IPS-18a (cell line): Measurements from ENCODE around the gene OSM.

Experiments
- H3K27ac ChIP-seq: one replicate; pipeline ENCODE4 v1.5.1; 2013; ENCODE audit warnings: low read length
- H3K27me3 ChIP-seq: one replicate; pipeline ENCODE4 v1.6.1; 2013; ENCODE audit warnings: mild to moderate bottlenecking, low read length; ENCODE audit not compliant: control insufficient read depth, insufficient read depth
- H3K36me3 ChIP-seq: one replicate; pipeline ENCODE4 v1.6.1; 2013; ENCODE audit warnings: low read depth, low read length; ENCODE audit not compliant: control insufficient read depth
- H3K4me1 ChIP-seq: one replicate; pipeline ENCODE4 v1.6.1; 2013; ENCODE audit warnings: low read depth, low read length; ENCODE audit not compliant: control insufficient read depth
- H3K4me3 ChIP-seq: one replicate; pipeline ENCODE4 v1.5.1; 2013; ENCODE audit warnings: low read length
- H3K9ac ChIP-seq: one replicate; pipeline ENCODE4 v1.6.1; 2013; ENCODE audit warnings: mild to moderate bottlenecking, low read length, moderate library complexity
- H3K9me3 ChIP-seq: one replicate; pipeline ENCODE4 v1.6.1; 2013; ENCODE audit warnings: low read depth, low read length; ENCODE audit not compliant: control insufficient read depth

Gene OSM

DNA sequence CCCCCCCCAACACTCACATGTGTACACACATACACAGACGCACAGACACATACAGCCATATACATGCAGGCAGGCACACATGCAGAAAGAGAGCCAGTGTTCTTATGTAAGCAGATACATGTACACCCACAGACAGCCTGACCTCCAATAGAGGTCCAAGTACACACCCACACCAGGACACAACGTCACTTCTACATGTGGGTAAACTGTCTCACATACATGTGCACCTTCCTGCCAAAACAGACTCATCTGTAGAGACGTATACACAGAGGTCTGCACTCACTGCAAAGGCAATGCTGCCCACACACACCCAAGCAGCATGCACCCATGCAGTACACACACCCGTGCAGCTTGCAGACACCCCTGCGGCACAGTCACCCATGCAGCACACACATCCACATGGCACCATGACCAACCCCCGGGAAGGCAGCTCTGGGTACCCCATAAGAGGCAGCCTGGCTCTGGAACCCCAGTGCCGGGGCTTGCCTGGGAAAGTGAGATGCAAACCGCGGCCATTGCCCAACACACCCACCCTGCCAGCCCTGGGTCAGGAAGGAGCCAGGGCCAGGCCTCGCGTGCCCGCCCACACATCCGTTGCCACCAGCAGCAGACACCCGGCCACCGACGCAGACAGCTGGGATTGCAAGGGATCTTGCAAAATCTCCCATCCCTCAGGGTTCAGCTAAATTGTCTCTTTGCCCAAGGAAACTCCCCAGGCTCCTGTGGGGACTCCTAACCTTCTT, 12.6 kb upstream of the OSM start:
- H3K4me3 ChIP-seq: no peak overlapping the region
- H3K36me3 ChIP-seq: no peaks in the 10 kb centered on the region
- no peaks in the 10 kb centered on the region for H3K27me3 ChIP-seq
- no peaks in the 10 kb centered on the region for H3K4me1 ChIP-seq
- no peak overlapping the region for H3K27ac ChIP-seq
- H3K9ac ChIP-seq: no peak overlapping the region
- H3K9me3 ChIP-seq: no peaks in the 10 kb centered on the region

- Histone ChIP-seq H3K9ac (no peak overlapping the region), H3K27me3 (no peaks in the 10 kb centered on the region), H3K4me1 (no peaks in the 10 kb centered on the region), H3K36me3 (no peaks in the 10 kb centered on the region), H3K4me3 (no peak overlapping the region), H3K27ac (no peak overlapping the region), H3K9me3 (no peaks in the 10 kb centered on the region)
Observed at GRCh38 chr22:30277547-30278344, 11.1 kb upstream of the OSM start.

DNA sequence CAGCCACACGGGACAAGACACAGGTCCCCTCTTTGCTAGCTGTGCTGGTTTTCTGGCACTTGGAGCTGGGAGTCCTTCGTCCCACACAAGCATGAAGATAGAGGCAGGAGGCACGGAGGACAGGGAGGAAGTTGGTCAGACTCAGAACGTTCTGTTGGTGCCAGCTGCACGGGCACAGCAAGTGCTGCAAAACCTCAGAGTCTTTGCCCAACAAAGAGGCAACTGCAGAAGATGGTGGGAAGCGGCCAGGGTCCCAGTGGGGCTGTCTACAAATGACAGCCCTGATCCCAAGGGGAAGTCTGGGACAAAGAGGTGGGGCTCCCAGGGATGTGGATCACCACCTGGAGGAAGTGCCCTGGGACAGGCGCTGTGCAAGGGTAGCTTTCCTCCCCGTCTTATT, 9.4 kb upstream of the OSM start:
- no peak overlapping the region for H3K27ac ChIP-seq
- no peaks in the 10 kb centered on the region for H3K36me3 ChIP-seq
- no peaks in the 10 kb centered on the region for H3K4me1 ChIP-seq
- H3K9ac ChIP-seq: no peak overlapping the region
- H3K9me3 ChIP-seq: no peaks in the 10 kb centered on the region
- H3K27me3 ChIP-seq: no peaks in the 10 kb centered on the region
- H3K4me3 ChIP-seq: no peak overlapping the region

DNA sequence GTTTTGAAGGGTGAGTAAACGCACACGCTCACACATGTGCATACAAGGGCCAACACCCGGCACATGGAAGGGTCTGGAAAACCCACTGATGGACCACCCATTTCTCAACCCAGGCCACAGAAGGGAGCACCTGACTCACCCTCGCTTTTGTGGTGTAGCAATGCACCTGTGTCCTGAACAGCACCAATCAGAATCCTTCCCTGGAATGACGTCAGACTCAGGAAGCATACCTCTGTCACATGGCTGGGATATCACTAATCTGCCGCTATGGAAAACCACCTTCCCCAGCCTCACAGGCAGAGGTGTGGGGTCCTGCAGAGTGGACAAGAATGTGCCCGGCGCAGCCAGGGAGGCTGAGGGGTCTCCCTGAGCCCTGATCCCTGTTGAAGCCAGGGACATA, 9.0 kb upstream of the OSM start:
- Histone ChIP-seq H3K4me1 (no peaks in the 10 kb centered on the region), H3K36me3 (no peaks in the 10 kb centered on the region), H3K27ac (no peak overlapping the region), H3K4me3 (no peak overlapping the region), H3K9me3 (no peaks in the 10 kb centered on the region), H3K9ac (no peak overlapping the region), H3K27me3 (no peaks in the 10 kb centered on the region)

DNA sequence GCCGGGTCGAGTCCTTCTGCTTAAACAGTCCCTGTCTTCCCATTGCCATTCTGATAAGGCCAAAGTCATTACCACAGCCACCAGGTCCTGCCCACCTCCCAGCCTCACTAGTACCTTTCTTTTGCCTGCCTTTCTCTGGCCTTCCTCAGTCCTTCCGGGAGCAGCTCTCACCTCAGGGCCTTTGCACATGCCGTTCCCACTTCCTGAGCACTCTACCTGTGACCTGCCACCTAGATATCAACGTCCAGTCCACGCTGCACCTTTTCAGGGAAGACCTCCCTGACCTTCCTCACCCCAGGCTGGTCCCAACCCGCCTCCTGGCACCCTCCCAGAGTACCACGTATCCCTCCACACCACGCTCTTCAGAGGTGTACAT, 7.8 kb upstream of the OSM start:
- H3K9me3 ChIP-seq: no peaks in the 10 kb centered on the region
- no peak overlapping the region for H3K9ac ChIP-seq
- H3K4me1 ChIP-seq: no peaks in the 10 kb centered on the region
- H3K36me3 ChIP-seq: no peaks in the 10 kb centered on the region
- no peak overlapping the region for H3K27ac ChIP-seq
- H3K27me3 ChIP-seq: no peaks in the 10 kb centered on the region
- no peak overlapping the region for H3K4me3 ChIP-seq

DNA sequence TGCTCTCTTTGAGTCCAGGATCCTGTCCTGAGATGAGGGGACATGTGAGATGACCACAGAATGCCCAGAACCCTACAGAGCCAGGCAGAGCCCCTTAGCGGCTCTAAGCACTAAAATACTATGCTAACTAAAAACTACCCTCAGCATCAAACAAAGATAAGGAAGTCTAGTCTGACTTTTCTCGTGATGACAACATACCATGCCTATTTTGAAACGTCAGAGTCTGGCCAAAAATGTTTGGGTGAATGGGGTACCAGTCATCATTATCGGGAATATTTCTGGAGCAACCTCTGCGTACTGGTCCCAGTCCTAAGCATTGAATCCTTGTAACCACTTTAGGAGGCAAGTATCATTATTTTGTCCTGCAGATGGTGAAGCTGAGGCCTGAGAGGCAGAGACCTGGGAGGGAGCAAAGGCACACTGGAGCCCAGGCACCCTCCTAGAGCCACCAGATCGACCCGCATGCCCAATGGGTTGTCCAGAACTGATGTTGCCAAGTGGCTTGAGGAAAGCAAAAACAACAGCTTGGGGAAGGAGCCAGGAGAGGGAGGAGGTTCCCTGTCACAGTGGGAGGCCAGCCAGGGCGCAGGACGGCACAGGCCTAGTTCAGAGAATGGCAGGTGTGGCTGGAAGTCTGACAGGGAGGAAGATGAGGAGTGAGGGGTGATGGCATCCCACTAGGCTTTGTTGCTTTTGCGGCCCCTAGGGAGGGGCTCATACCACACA, 7.2 kb upstream of the OSM start:
- Histone ChIP-seq H3K36me3 (no peaks in the 10 kb centered on the region), H3K27me3 (no peaks in the 10 kb centered on the region), H3K4me1 (no peaks in the 10 kb centered on the region), H3K9me3 (no peaks in the 10 kb centered on the region), H3K27ac (no peak overlapping the region), H3K9ac (no peak overlapping the region), H3K4me3 (no peak overlapping the region)

GRCh38 chr22:30272781-30273601, 6.3 kb upstream of the OSM start:
- Histone ChIP-seq H3K4me3 (no peak overlapping the region), H3K27ac (no peak overlapping the region), H3K27me3 (no peaks in the 10 kb centered on the region), H3K9ac (no peak overlapping the region), H3K4me1 (no peaks in the 10 kb centered on the region), H3K36me3 (no peaks in the 10 kb centered on the region), H3K9me3 (no peaks in the 10 kb centered on the region)

- H3K36me3 ChIP-seq: no peaks in the 10 kb centered on the region
- H3K27me3 ChIP-seq: no peaks in the 10 kb centered on the region
- H3K4me1 ChIP-seq: no peaks in the 10 kb centered on the region
- no peak overlapping the region for H3K4me3 ChIP-seq
- no peak overlapping the region for H3K9ac ChIP-seq
- H3K27ac ChIP-seq: no peak overlapping the region
- H3K9me3 ChIP-seq: no peaks in the 10 kb centered on the region
Observed at GRCh38 chr22:30270832-30271231, 4.2 kb upstream of the OSM start.

GRCh38 chr22:30268331-30268730, 1.7 kb upstream of the OSM start:
- Histone ChIP-seq H3K9me3 (no peaks in the 10 kb centered on the region), H3K36me3 (no peaks in the 10 kb centered on the region), H3K27ac (no peak overlapping the region), H3K4me3 (no peak overlapping the region), H3K4me1 (no peaks in the 10 kb centered on the region), H3K27me3 (peaks cover 3% of the 10 kb centered on the region), H3K9ac (no peak overlapping the region)

GRCh38 chr22:30267382-30268302, 991 bp upstream of the OSM start:
- H3K9me3 ChIP-seq: no peaks in the 10 kb centered on the region
- no peaks in the 10 kb centered on the region for H3K4me1 ChIP-seq
- H3K27ac ChIP-seq: no peak overlapping the region
- no peak overlapping the region for H3K4me3 ChIP-seq
- H3K27me3 ChIP-seq: peaks cover 6% of the 10 kb centered on the region
- H3K9ac ChIP-seq: no peak overlapping the region
- H3K36me3 ChIP-seq: no peaks in the 10 kb centered on the region
